Measurements from ENCODE around the gene ALOXE3. TPM values are rescaled to one million over a fixed set of nuclear protein-coding genes. Genes with fewer than 3 reads are reported as not detected.

The ALOXE3 gene
- not detected in 2 replicates for total RNA-seq

DNA sequence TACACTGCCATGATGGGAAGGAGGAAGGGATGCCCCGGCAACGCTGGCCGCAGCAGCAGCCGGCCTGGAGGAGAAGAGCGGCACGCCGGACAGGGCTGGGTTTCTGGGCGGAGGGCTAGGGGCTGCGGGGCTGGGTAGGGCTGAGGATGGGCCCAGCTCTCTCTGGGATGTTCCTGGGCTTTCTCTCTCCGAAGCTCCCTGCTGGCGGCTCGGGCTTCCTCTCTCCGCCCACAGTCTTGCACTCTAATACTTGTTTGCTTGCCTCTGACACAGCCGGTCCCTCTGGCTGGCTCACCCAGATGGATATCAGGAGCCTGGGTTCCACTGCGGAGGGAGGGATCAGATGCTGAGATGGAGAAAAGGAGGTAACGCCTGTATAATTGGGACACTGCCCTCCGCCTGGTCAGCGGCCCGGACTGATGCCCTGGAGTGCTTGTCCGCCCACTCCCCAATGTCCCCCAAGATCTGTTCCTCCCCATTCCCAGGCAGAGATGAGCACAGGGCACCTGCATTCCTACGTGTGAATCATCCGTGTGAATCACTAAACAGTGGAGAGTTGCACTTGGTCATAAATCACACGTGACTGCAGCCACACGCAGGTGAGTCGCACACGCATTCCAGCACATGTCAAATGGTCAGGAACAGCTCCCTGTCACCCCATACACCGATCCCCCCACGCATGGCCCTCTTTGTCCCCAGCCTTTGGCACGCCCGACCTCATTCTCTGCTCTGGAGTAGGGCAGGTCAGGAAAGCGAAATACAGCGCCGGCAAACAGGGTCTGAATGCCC is at the start of gene ALOXE3:
ALOXE3 (minus strand) TSS at position 535 of the 789 bp plus-strand sequence; CDS start at position 11, 524 bp downstream.

GRCh38 chr17:8162233-8162996 is 44.1 kb upstream of the ALOXE3 start, which contains the start of gene VAMP2:
VAMP2 (minus strand) TSS chr17:8162948; CDS start chr17:8162879, 69 bp downstream.

GRCh38 chr17:8152112-8152775 is 33.9 kb upstream of the ALOXE3 start, which contains the start of gene PER1:
PER1 (minus strand) TSS chr17:8152404; CDS start chr17:8150706, 1,698 bp downstream.

GRCh38 chr17:8123695-8124349 is 5.5 kb upstream of the ALOXE3 start, which contains the start of gene HES7:
HES7 (minus strand) TSS chr17:8124106; CDS start chr17:8124084, 22 bp downstream.

GRCh38 chr17:8087075-8087951 is 31.0 kb downstream of the ALOXE3 start, which contains the start of gene ALOX12B:
ALOX12B (minus strand) TSS chr17:8087716; CDS start chr17:8087442, 274 bp downstream.

Small RNA genes within 50 kb of the gene (small RNA-seq; reads per million reads assigned to genes)
- gene MIR4314, result not detected

Other genes starting within 250 kb of the ALOXE3 start
- gene CHD3, start 229.7 kb downstream of the ALOXE3 start, total RNA-seq, result 80.5 and 94.1 TPM in 2 replicates
- gene RNF227, start 202.2 kb downstream of the ALOXE3 start, total RNA-seq, result 2.3 and 3.0 TPM in 2 replicates
- 0.22 and 0.52 TPM in 2 replicates for gene KCNAB3, start 188.7 kb downstream of the ALOXE3 start, total RNA-seq
- gene TRAPPC1, start 186.6 kb downstream of the ALOXE3 start, total RNA-seq, result 39.6 and 43.9 TPM in 2 replicates
- gene CNTROB, start 186.3 kb downstream of the ALOXE3 start, total RNA-seq, result 23.1 and 24.4 TPM in 2 replicates
- not detected in 2 replicates for gene GUCY2D, start 115.9 kb downstream of the ALOXE3 start, total RNA-seq
- gene ALOX15B, start 79.5 kb downstream of the ALOXE3 start, total RNA-seq, result under 0.01 and 0.32 TPM in 2 replicates
- gene ALOX12B, start 30.8 kb downstream of the ALOXE3 start, total RNA-seq, result not detected in 2 replicates
- gene HES7, start 5.6 kb upstream of the ALOXE3 start, total RNA-seq, result not detected in 2 replicates
- gene PER1, start 33.9 kb upstream of the ALOXE3 start, total RNA-seq, result 12.3 and 16.6 TPM in 2 replicates
- gene VAMP2, start 44.4 kb upstream of the ALOXE3 start, total RNA-seq, result 4.1 and 5.1 TPM in 2 replicates
- gene TMEM107, start 57.9 kb upstream of the ALOXE3 start, total RNA-seq, result 13.5 and 31.2 TPM in 2 replicates
- gene BORCS6, start 71.7 kb upstream of the ALOXE3 start, total RNA-seq, result 5.0 and 5.9 TPM in 2 replicates
- 11.1 and 12.3 TPM in 2 replicates for gene AURKB, start 92.1 kb upstream of the ALOXE3 start, total RNA-seq
- 6.4 TPM in 2 replicates for gene CTC1, start 129.5 kb upstream of the ALOXE3 start, total RNA-seq
- gene PFAS, start 130.8 kb upstream of the ALOXE3 start, total RNA-seq, result 13.0 and 17.5 TPM in 2 replicates
- gene RANGRF, start 170.2 kb upstream of the ALOXE3 start, total RNA-seq, result 8.6 and 9.0 TPM in 2 replicates
- 0.65 and 1.3 TPM in 2 replicates for gene SLC25A35, start 176.9 kb upstream of the ALOXE3 start, total RNA-seq
- 0.11 TPM in 1 of 2 replicates, not detected in the other for gene ARHGEF15, start 191.7 kb upstream of the ALOXE3 start, total RNA-seq
- gene ODF4, start 221.3 kb upstream of the ALOXE3 start, total RNA-seq, result not detected in 2 replicates

Measured in articular chondrocyte of knee joint (primary cell).